ENCODE measurements around the gene DMAP1. TPM values are rescaled to one million over a fixed set of nuclear protein-coding genes. Genes with fewer than 3 reads are reported as not detected.

Gene DMAP1
- polyA plus RNA-seq, 3 donors: 18.9 to 51.4 (median 21.3) TPM

DNA sequence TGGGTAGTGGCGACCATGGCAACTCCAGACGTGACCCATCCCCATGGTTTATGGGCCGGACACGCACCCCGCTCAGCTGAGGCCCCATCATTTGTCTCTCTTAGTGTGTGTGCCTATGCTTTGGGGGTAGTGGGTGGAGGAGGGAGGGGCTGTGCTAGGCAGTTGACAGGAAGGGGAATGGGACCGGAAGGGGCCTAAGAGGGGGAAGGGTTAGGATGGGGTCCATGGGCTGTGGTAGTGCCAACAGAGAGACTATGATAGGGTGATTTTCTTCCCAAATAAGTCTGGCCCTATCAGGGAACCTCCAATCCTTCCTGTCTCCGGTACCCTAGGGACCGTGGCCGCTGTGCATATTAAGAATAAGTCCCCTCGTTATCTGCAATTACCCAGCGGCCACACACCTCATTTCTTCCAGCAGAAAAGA is 9.9 kb downstream of the DMAP1 start:
- intact Hi-C loops (cut with micrococcal nuclease): no loop called here
- 19% methylated on average over 10 of the region's 11 CpGs for WGBS (ENCODE audit: insufficient coverage)
- DNase-seq: no peak

DNA sequence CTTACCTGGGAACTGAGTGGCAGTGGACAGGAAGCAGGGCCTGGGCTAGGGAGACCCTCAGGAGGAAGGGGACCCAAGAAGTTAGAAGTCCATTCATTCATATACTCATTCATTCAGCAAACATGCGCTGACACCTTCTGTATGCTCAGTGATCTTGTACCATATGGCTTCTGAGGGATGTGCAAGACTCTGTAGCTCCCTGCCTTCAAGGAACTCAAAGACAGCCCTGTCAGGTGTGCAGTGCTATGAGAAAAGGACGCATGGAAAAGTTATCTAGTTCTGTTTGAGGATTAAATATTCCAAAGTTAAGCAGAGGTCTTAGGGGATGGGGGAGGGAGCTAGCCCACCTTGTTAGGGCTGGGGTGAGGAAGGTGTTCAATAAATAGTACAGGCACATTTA is 12.5 kb downstream of the DMAP1 start:
- Histone ChIP-seq H3K79me2 (ENCODE audit: insufficient read depth, low read length) (no peaks in the 10 kb centered on the region), H3K4me3 (replicated peaks in 1 of 3; ENCODE audit: low read depth in 2 of 3, low read length in 3 of 3) (no peak overlapping the region), H3K36me3 (replicated peaks in 1 of 2; ENCODE audit: control insufficient read depth in 1 of 2, insufficient read depth in 2 of 2, low read length in 2 of 2) (peaks cover 11 to 18% of the 10 kb centered on the region in 2 donors), H3K4me1 (ENCODE audit: control insufficient read depth in 1 of 2, insufficient read depth in 2 of 2, low read length in 2 of 2) (peaks cover 22 to 25% of the 10 kb centered on the region in 2 donors), H3K9me3 (replicated peaks in 1 of 2; ENCODE audit: control insufficient read depth in 1 of 2, insufficient read depth in 1 of 2, low read length in 2 of 2) (no peaks in the 10 kb centered on the region), H3K27me3 (ENCODE audit: control insufficient read depth in 2 of 2, insufficient read depth in 2 of 2, low read length in 2 of 2) (no peaks in the 10 kb centered on the region), H3K27ac (ENCODE audit: low read depth in 1 of 2, low read length in 2 of 2) (no peak overlapping the region), H4K20me1 (ENCODE audit: insufficient read depth, low read length) (no peaks in the 10 kb centered on the region), H3K4me2 (replicated peaks; ENCODE audit: extremely low read depth, low read length, poor library complexity, severe bottlenecking) (no peak overlapping the region), H2AFZ (ENCODE audit: insufficient read depth, low read depth, low read length, poor library complexity, severe bottlenecking) (no peak overlapping the region), H3K9ac (ENCODE audit: insufficient read depth, low read length, poor library complexity, severe bottlenecking) (no peak overlapping the region)
- no peak for TF ChIP-seq CTCF (IDR thresholded peaks at IDR 0.05)
- H3K36me3 Mint-ChIP-seq: peaks cover 28 to 31% of the 10 kb centered on the region in 2 donors
- peaks cover 0 to 2% (median 0%) of the 10 kb centered on the region in 7 donors for H3K9me3 Mint-ChIP-seq
- no peak for DNase-seq
- intact Hi-C loops (cut with micrococcal nuclease): no loop called here
- 100% methylated on average over 1 of the region's 2 CpGs for WGBS (ENCODE audit: insufficient coverage)
- H3K27ac Mint-ChIP-seq: peak overlapping the region in 3 of 7 donors; percentile 21 to 54 (median 31)
- peaks cover 46% of the 10 kb centered on the region for H3K4me1 Mint-ChIP-seq
- H3K4me3 Mint-ChIP-seq: no peak overlapping the region
- peaks cover 0 to 2% (median 1%) of the 10 kb centered on the region in 3 donors for H3K27me3 Mint-ChIP-seq (ENCODE audit: low read depth in 3 of 3)

More for the DNA sequence above, 9.9 kb downstream of the DMAP1 start:
- Histone ChIP-seq H3K79me2 (ENCODE audit: insufficient read depth, low read length) (no peaks in the 10 kb centered on the region), H4K20me1 (ENCODE audit: insufficient read depth, low read length) (peaks cover under 1% of the 10 kb centered on the region), H3K36me3 (replicated peaks in 1 of 2; ENCODE audit: control insufficient read depth in 1 of 2, insufficient read depth in 2 of 2, low read length in 2 of 2) (peaks cover 36 to 43% of the 10 kb centered on the region in 2 donors), H3K27ac (ENCODE audit: low read depth in 1 of 2, low read length in 2 of 2) (no peak overlapping the region), H3K4me1 (ENCODE audit: control insufficient read depth in 1 of 2, insufficient read depth in 2 of 2, low read length in 2 of 2) (peaks cover 16 to 19% of the 10 kb centered on the region in 2 donors), H3K4me3 (replicated peaks in 1 of 3; ENCODE audit: low read depth in 2 of 3, low read length in 3 of 3) (no peak overlapping the region), H3K4me2 (replicated peaks; ENCODE audit: extremely low read depth, low read length, poor library complexity, severe bottlenecking) (no peak overlapping the region), H3K9me3 (replicated peaks in 1 of 2; ENCODE audit: control insufficient read depth in 1 of 2, insufficient read depth in 1 of 2, low read length in 2 of 2) (no peaks in the 10 kb centered on the region), H3K27me3 (ENCODE audit: control insufficient read depth in 2 of 2, insufficient read depth in 2 of 2, low read length in 2 of 2) (no peaks in the 10 kb centered on the region), H3K9ac (ENCODE audit: insufficient read depth, low read length, poor library complexity, severe bottlenecking) (no peak overlapping the region), H2AFZ (ENCODE audit: insufficient read depth, low read depth, low read length, poor library complexity, severe bottlenecking) (no peak overlapping the region)
- Mint-ChIP-seq H3K4me1 (peaks cover 37% of the 10 kb centered on the region), H3K36me3 (peaks cover 42 to 46% of the 10 kb centered on the region in 2 donors), H3K9me3 (no peaks in the 10 kb centered on the region), H3K27ac (peak overlapping the region in 1 of 7 donors; percentile 11), H3K4me3 (no peak overlapping the region), H3K27me3 (ENCODE audit: low read depth in 3 of 3) (peaks cover 0 to 1% (median 0%) of the 10 kb centered on the region in 3 donors)
- TF ChIP-seq CTCF (IDR thresholded peaks at IDR 0.05): no peak

Measured in CD14-positive monocyte (primary cell).